Activated CD4-positive, alpha-beta T cell treated with anti-CD3 and anti-CD28 coated beads, Interleukin-2, amount 10 ng/mL, durations not matched to agents 7 days and 5 days (primary cell): ENCODE data around the gene OLIG2. TPM values are rescaled to one million over a fixed set of nuclear protein-coding genes. Genes with fewer than 3 reads are reported as not detected.

Experiments
- CTCF ChIA-PET: fragments of 350-600 bp; sonication (Branson Sonifier 250); formaldehyde crosslinking; loops from one replicate; lab custom pipeline; 2021; ENCODE audit warnings: antibody characterized with exemption; lab: Charles Lee
- POLR2A ChIA-PET: fragments of 350-600 bp; sonication (Branson Sonifier 250); formaldehyde crosslinking; loops from one replicate; lab custom pipeline; 2021; ENCODE audit warnings: antibody characterized with exemption; lab: Charles Lee
- DNase-seq: peaks from one replicate; pipeline ENCODE4 v3.0.0-alpha.2; 2020
- H3K27ac Mint-ChIP-seq: one replicate; pipeline ENCODE4 v1.8.0; 2021; ENCODE audit warnings: mild to moderate bottlenecking, moderate library complexity, mixed read lengths
- H3K27me3 Mint-ChIP-seq: one replicate; pipeline ENCODE4 v1.8.0; 2021; ENCODE audit warnings: mixed read lengths
- H3K36me3 Mint-ChIP-seq: one replicate; pipeline ENCODE4 v1.8.0; 2021; ENCODE audit warnings: low read depth, mixed read lengths
- H3K4me1 Mint-ChIP-seq: one replicate; pipeline ENCODE4 v1.8.0; 2021; ENCODE audit warnings: mixed read lengths
- H3K4me3 Mint-ChIP-seq: one replicate; pipeline ENCODE4 v1.8.0; 2021; ENCODE audit warnings: mild to moderate bottlenecking, moderate library complexity, mixed read lengths
- H3K9me3 Mint-ChIP-seq: one replicate; pipeline ENCODE4 v1.8.0; 2021; ENCODE audit warnings: mixed read lengths
- total RNA-seq, 2 experiments: library from RNA; stranded (reverse); gene quantifications; one replicate each; pipeline ENCODE4 v1.2.3, GENCODE V29; 2021

OLIG2 gene
- total RNA-seq, 2 experiments from 2014 or later: not detected

DNA sequence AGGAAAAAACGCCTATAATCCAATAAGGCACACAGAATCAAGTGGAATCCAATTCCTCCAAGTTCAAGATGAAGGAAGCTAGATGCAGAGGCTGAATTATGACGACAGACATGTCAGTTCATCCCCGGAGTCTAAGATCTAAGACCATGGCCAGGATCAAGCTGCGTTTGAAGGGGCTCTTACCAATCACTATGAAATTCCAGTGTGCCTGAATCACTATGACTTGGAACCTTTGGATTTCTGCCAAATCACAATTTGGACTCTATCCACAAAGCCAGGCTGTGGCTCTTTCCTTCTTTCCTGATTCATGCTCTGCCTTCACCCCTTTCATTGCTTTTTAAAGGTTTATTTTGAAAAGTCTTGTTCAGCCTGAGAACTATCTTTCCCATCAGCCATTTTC is 17.1 kb downstream of the OLIG2 start:
- ChIA-PET POLR2A (no interaction called here), CTCF (interaction anchor here (1.5 kb wide), 1 partner anchor 97 kb away, joined by 3 read pairs; no protein-coding TSS in a partner anchor)
- H3K27me3 Mint-ChIP-seq: peaks cover 59% of the 10 kb centered on the region
- no peaks in the 10 kb centered on the region for H3K9me3 Mint-ChIP-seq
- no peaks in the 10 kb centered on the region for H3K36me3 Mint-ChIP-seq
- no peak overlapping the region for H3K4me3 Mint-ChIP-seq
- no peak for DNase-seq
- H3K27ac Mint-ChIP-seq: no peak overlapping the region
- no peaks in the 10 kb centered on the region for H3K4me1 Mint-ChIP-seq

DNA sequence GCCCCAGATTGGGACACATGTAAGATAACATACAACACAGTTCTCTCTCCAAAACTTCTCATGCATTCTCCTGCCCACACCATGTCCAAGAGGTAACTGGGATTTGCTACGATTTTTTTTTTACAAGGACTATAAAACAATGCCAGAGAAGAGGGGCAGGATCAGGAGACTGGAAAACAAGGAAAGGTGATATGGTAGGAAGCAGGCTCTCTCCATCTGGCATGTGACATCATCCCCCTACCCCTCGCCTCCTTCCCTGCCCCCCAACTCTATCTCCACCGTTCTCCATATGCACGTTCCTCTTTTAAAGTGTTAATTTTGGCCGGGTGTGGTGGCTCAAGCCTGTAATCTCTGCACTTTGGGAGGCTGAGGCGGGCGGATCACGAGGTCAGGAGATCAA is 20.7 kb downstream of the OLIG2 start:
- POLR2A ChIA-PET: no interaction called here
- Mint-ChIP-seq H3K27ac (no peak overlapping the region), H3K4me1 (no peaks in the 10 kb centered on the region), H3K27me3 (peaks cover 53% of the 10 kb centered on the region), H3K9me3 (no peaks in the 10 kb centered on the region), H3K36me3 (no peaks in the 10 kb centered on the region), H3K4me3 (no peak overlapping the region)
- DNase-seq: no peak
- CTCF ChIA-PET: no interaction called here

DNA sequence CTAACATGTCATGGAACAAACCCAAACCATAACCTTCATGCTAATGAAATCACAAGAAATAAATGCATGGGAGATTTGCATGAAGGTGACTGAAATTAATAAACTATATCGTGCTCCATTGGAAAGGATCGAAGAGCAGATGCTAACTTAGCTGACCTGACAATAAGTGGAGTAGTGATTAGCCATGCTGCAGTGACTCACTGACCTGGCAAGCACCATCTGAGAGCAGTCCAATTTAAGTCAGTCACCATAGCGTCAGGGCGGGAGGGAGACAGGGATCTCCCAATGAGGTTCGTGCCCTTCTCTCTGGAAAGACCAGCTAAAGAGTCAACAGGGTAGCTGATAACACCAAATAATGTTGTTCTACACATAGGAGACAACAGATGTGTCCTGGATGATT is 21.5 kb downstream of the OLIG2 start:
- Mint-ChIP-seq H3K9me3 (no peaks in the 10 kb centered on the region), H3K27me3 (peaks cover 50% of the 10 kb centered on the region), H3K36me3 (no peaks in the 10 kb centered on the region), H3K4me3 (no peak overlapping the region), H3K27ac (no peak overlapping the region), H3K4me1 (no peaks in the 10 kb centered on the region)
- ChIA-PET CTCF (no interaction called here), POLR2A (no interaction called here)
- no peak for DNase-seq

DNA sequence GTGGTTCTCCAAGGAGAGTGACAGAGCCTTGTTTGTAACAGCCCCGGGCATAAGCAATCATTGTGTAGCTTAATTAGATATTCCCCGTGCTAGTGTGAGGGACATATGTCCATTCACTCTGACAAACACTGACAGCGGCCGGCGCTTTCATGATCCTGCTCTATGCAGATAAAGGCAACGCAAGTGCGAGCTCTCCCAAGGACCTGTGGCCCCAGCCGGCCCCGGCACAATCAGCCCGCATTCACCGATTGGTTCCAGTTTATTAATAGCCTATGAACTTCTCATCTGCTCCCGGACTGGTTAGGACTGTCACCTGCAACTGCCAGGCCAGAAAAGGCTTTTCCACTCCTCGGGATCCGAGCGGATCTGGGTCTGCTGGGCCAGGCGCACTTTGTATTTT is 26.2 kb downstream of the OLIG2 start:
- POLR2A ChIA-PET: no interaction called here
- Mint-ChIP-seq H3K36me3 (no peaks in the 10 kb centered on the region), H3K4me3 (no peak overlapping the region), H3K4me1 (no peaks in the 10 kb centered on the region), H3K27me3 (peaks cover 23% of the 10 kb centered on the region), H3K9me3 (no peaks in the 10 kb centered on the region), H3K27ac (no peak overlapping the region)
- CTCF ChIA-PET: no interaction called here
- DNase-seq: no peak

DNA sequence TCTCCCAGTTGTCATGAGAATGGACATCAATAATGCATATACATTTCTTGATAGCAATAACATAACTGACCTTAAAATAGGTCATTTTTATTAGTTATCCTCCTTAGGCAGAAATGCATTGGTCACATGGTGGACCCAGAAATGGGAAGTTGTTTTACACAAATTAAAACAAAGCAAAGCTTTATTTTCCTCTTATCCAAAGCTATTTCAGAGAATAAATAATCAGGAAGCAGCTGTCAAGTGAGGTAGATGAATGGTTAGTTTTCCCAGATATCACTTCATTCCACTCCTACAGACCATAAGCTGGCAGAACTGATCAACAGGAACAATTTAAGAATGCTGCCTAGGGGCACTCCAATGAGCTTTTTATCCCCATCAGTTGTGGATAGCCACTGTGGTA is 28.2 kb downstream of the OLIG2 start:
- H3K9me3 Mint-ChIP-seq: no peaks in the 10 kb centered on the region
- no peak for DNase-seq
- POLR2A ChIA-PET: no interaction called here
- CTCF ChIA-PET: interaction anchor here (1.4 kb wide), 1 partner anchor 26 kb away, joined by 3 read pairs; no protein-coding TSS in a partner anchor
- H3K27me3 Mint-ChIP-seq: peaks cover 9% of the 10 kb centered on the region
- no peaks in the 10 kb centered on the region for H3K36me3 Mint-ChIP-seq
- peaks cover under 1% of the 10 kb centered on the region for H3K4me1 Mint-ChIP-seq
- H3K4me3 Mint-ChIP-seq: no peak overlapping the region
- no peak overlapping the region for H3K27ac Mint-ChIP-seq

DNA sequence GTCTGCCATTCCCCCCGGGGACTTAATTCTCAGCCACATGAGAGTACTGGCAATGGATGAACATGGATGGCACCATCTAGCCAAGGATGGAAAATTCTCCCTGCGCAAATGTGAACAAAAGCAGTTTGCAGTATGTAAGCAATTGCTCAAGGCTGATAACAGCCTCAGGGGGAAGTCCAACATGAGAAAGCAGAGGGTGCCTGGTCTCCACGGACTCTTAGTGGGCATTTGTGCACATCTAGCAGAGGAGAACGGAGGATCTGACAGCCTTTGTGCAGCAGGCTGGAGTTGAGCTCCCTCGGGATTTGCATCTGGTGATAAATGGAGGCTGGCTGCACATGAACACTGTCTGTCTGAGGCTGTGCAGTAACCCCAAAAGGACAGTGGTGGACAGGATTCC is 30.3 kb downstream of the OLIG2 start:
- no peak for DNase-seq
- ChIA-PET CTCF (no interaction called here), POLR2A (no interaction called here)
- no peaks in the 10 kb centered on the region for H3K36me3 Mint-ChIP-seq
- no peaks in the 10 kb centered on the region for H3K9me3 Mint-ChIP-seq
- peaks cover 12% of the 10 kb centered on the region for H3K27me3 Mint-ChIP-seq
- H3K4me3 Mint-ChIP-seq: no peak overlapping the region
- H3K4me1 Mint-ChIP-seq: peaks cover 12% of the 10 kb centered on the region
- no peak overlapping the region for H3K27ac Mint-ChIP-seq

DNA sequence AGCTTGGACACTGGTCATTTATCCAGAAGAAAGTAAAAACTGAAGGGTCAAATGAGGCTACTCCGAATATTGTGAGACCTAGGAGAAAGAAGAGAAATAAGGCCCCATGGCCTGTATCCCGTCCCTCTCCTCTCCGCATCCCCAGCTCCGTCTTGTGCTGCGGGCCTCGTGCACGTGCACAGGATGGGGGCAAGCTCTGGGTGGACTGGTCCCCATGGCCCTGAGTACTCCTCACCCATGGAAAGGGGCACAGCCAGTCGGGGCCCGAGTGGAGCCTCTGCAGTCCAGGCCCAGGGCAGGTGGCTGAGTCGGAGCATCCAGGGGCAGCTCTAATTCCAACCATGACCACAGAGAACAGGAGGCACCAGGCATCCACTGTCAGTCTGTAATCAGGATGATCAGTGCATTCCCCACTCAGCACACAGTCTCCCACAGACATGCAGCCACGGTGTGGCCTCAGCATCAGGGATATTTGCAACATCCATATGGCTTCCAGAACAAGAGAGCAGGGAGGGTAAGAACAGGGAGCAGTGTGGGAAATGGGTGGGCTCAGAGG is 31.7 kb downstream of the OLIG2 start:
- H3K36me3 Mint-ChIP-seq: no peaks in the 10 kb centered on the region
- CTCF ChIA-PET: no interaction called here
- H3K9me3 Mint-ChIP-seq: no peaks in the 10 kb centered on the region
- peaks cover 14% of the 10 kb centered on the region for H3K27me3 Mint-ChIP-seq
- DNase-seq: no peak
- H3K27ac Mint-ChIP-seq: no peak overlapping the region
- POLR2A ChIA-PET: no interaction called here
- no peak overlapping the region for H3K4me3 Mint-ChIP-seq
- H3K4me1 Mint-ChIP-seq: peaks cover 12% of the 10 kb centered on the region

DNA sequence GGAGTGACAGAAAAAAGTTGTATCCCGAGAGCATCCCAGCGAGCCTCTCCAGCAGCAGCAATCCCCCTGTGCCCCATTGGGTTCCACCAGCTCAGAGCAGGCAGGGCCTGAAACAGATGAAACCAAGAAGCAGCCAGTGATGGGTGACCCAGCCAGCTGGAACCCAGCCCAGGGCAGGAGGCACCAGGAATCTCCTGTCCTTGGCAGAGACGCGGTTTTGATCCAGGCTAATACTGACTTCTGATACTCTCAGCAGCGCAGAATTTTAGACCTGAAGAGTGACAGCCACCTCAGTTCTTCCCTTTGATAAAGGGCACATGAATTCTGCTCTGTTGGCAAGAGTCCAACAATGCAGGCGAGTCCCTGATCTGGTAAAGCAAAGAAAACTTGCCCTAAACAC is 32.8 kb downstream of the OLIG2 start:
- Mint-ChIP-seq H3K36me3 (no peaks in the 10 kb centered on the region), H3K27ac (no peak overlapping the region), H3K27me3 (peaks cover 19% of the 10 kb centered on the region), H3K9me3 (no peaks in the 10 kb centered on the region), H3K4me3 (no peak overlapping the region), H3K4me1 (peaks cover 12% of the 10 kb centered on the region)
- CTCF ChIA-PET: no interaction called here
- no peak for DNase-seq
- POLR2A ChIA-PET: no interaction called here

DNA sequence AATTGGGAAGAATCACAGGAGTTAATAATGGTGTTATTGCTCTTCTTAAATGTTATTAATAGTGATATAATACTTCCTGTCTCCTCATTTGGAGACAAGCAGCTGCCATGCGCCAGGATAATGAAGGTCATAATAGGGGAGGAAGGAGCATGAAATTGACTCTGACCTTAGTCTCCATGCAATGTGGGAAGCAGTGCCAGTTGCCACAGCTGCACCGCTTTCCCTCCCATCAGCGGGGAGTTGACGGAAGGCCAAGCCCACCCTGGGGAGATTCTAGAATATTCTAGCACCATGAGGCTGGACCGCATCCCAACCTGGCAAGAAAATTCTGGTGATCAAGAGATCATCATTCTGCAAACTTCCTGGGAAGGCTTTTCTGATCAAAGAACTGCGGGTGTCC is 33.2 kb downstream of the OLIG2 start:
- no peak for DNase-seq
- ChIA-PET POLR2A (no interaction called here), CTCF (interaction anchor here (0.5 kb wide), 1 partner anchor 9 kb away, joined by 3 read pairs; no protein-coding TSS in a partner anchor)
- no peaks in the 10 kb centered on the region for H3K9me3 Mint-ChIP-seq
- H3K4me3 Mint-ChIP-seq: no peak overlapping the region
- H3K4me1 Mint-ChIP-seq: peaks cover 12% of the 10 kb centered on the region
- H3K27me3 Mint-ChIP-seq: peaks cover 21% of the 10 kb centered on the region
- H3K27ac Mint-ChIP-seq: no peak overlapping the region
- H3K36me3 Mint-ChIP-seq: no peaks in the 10 kb centered on the region

DNA sequence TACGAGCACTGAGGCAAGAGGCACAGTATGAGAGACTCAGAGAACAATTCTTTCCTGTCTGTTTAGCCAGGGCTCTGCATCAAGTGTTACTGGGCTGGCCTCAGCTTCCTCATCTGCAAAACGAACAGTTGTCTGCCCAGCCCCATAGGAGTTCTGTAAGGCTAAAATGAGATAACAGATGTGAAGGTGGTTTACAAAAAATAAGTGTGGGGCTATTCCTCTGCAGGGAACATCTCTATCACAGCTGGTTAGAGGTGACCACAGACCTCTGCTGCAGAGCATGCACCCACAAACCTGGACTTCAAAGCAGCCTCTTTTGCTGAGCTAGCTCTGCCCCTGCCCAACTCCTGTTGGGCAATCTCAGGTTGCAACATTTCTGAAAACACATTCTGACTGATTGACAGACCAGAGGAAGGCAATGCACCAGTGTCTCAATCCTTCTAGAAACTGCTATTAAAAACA is 33.7 kb downstream of the OLIG2 start:
- no peak overlapping the region for H3K27ac Mint-ChIP-seq
- no peaks in the 10 kb centered on the region for H3K9me3 Mint-ChIP-seq
- H3K36me3 Mint-ChIP-seq: no peaks in the 10 kb centered on the region
- no peak for DNase-seq
- peaks cover 12% of the 10 kb centered on the region for H3K4me1 Mint-ChIP-seq
- no peak overlapping the region for H3K4me3 Mint-ChIP-seq
- peaks cover 21% of the 10 kb centered on the region for H3K27me3 Mint-ChIP-seq
- CTCF ChIA-PET: interaction anchor here (0.5 kb wide), 1 partner anchor 10 kb away, joined by 3 read pairs; no protein-coding TSS in a partner anchor
- POLR2A ChIA-PET: no interaction called here

DNA sequence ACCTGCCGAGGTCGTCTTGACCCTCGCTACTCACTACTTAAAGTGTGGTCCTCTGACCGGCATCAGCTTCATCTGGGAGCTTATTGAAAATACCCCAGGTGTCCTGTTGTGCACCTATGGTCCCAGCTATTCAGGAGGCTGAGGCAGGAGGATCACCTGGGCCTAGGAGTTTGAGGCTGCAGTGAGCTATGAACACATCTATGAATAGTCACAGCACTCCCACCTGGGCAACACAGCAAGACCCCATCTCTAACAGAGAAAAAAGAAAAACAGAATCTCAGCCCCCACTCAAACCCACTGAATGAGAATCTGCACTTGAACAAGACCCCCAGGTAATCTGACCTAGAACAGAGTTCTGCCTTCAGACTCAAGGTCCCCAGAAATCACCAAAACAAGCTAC is 35.5 kb downstream of the OLIG2 start:
- Mint-ChIP-seq H3K4me3 (no peak overlapping the region), H3K27me3 (peaks cover 31% of the 10 kb centered on the region), H3K27ac (no peak overlapping the region), H3K9me3 (no peaks in the 10 kb centered on the region), H3K36me3 (no peaks in the 10 kb centered on the region), H3K4me1 (peaks cover 12% of the 10 kb centered on the region)
- ChIA-PET POLR2A (no interaction called here), CTCF (no interaction called here)
- DNase-seq: no peak

DNA sequence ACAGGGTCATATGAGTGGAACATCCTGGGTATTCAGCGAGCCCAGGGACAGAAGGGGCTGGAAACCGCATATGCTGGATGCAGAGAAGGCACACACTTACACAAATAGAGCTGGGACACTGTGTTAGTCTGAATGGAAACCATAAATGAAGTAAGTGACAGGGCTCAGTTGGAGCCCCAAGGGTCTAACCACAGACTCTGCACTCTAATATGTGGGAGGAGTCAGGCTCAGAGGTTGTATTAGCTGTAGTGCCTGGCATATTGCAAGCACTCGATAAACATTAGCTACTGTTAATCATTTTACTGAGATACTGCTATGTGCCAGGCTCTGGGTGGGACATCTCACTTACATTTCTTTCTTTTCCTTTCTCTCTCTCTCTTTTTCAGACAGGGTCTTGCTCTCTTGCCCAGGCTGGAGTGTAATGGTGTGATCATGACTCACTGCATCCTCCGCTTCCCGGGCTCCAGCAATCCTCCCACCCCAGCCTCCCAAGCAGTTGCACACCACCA is 37.7 kb downstream of the OLIG2 start:
- Mint-ChIP-seq H3K36me3 (no peaks in the 10 kb centered on the region), H3K4me1 (peaks cover 12% of the 10 kb centered on the region), H3K9me3 (no peaks in the 10 kb centered on the region), H3K27ac (no peak overlapping the region), H3K4me3 (no peak overlapping the region), H3K27me3 (peaks cover 49% of the 10 kb centered on the region)
- CTCF ChIA-PET: interaction anchor here (0.7 to 1.5 kb wide), 3 partner anchors 11 to 36 kb away, joined by 3 to 4 read pairs (median 3); no protein-coding TSS in a partner anchor
- no peak for DNase-seq
- POLR2A ChIA-PET: no interaction called here

DNA sequence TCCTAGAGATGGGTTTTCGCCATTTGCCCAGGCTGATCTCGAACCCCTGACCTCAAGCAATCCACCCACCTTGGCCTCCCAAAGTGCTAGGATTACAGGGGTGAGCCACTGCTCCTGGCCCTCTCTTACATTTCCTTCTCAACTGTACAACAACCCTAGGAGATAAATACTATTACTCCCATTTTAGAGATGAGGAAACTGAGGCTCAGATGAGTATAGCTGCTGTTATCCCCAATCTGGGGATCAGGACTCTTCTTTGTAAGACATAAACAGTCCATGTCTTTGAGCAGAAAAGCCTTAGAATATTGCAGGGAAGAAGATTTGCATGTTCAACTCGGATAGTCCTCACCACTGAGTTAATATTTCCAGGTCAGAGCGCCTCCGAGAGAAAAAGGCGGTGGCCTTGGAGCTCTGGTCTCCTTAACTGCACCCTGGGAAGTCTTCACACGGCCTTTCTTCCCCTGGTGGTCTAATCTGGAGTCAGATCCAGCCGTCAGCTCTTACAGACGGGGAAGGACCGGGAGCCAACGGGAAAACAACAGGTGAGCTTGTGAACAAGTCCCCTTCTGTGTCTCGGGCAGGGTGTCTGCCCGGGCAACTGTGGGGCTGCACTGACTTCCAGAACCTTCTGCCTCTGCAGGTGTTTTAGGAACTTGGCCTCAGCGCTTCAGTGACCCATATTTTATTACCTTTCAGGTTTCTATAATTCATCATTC is 38.3 kb downstream of the OLIG2 start:
- no peak overlapping the region for H3K27ac Mint-ChIP-seq
- no peaks in the 10 kb centered on the region for H3K36me3 Mint-ChIP-seq
- CTCF ChIA-PET: interaction anchor here (1.4 to 1.5 kb wide), 2 partner anchors 26 to 37 kb away, joined by 3 to 4 read pairs; no protein-coding TSS in a partner anchor
- no peaks in the 10 kb centered on the region for H3K9me3 Mint-ChIP-seq
- H3K27me3 Mint-ChIP-seq: peaks cover 55% of the 10 kb centered on the region
- POLR2A ChIA-PET: no interaction called here
- peaks cover 11% of the 10 kb centered on the region for H3K4me1 Mint-ChIP-seq
- H3K4me3 Mint-ChIP-seq: no peak overlapping the region
- no peak for DNase-seq
